Fibroblast of peridontal ligament (primary cell): ENCODE results near the gene LIMA1.

Source experiments
- DNase-seq: peaks from one replicate; pipeline ENCODE4 v3.0.0-alpha.2; 2010; ENCODE audit errors: extremely low read depth

Gene LIMA1

DNA sequence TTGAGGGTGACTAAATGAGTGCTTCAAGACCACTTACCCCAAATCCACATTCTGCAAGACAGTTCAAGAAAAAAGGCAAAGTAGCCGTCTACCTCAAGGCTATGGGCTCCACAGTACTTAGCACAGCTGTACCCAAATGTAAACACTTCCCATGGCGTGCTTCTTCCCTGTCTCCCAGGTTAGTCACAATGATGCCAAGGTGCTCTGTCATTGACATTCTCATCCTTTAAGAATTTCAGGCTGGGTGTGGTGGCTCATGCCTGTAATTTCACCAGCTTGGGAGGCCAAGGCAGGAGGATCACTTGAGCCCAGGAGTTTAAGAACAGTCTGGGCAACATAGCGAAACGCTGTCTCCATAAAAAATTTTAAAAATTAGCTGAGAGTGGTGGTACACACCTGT is 64.9 kb downstream of the LIMA1 start:
- DNase-seq, result no peak

DNA sequence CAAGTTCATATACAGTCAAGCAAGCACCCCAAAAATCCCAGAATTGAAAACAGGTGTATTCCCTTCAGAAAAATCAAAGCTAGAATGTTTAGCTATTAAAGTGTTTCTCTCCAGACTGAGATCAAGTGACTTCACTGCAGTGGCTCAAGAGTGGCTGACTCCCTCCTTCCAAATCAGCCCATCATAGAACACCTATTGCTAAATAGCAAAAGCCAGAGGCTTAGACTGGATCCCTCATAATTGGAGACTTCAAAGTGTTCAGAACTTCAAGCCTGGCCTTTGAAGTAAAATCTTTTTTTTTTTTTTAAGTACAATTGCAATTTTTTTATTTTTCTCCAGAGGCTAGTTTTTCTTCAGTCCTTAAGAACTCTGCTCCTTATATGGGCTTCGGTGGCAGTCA is 66.1 kb downstream of the LIMA1 start:
- DNase-seq, result no peak

DNA sequence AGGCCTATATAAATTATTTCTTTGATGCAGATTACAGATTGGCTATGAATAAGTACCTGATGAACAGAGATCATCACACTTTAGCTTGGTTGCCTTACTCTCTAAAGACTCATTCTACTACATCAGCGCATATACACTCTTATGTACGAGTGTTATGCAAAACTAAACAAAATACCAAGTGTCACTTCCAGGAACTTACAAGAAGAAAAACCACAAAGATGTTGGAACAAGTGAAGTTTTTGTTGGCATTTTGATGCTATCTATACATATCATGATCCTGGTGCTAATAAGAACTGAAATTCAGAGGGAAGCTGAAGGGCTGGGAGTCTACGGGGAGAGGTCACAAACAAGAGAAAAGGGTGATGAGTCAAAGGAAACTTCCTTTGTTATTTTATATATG is 68.3 kb downstream of the LIMA1 start:
- peak; percentile 60 for DNase-seq

DNA sequence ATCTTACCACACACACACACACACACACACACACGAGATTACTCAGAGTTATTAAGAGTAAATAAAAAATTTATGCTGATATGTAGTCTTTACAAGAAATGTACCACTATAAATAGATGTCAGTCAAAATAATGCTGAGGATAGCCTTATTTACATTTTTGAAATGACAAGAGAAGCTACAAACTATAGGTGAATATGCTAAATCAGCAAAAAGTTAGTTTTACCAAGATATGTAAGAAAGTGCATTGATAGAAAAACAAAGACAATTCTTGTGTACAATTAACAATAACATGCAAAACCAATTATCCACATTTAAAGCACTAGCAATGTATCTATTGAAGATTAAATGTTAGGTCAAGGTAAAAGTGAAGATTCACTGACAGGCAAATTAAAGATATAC is 69.3 kb downstream of the LIMA1 start:
- DNase-seq, result no peak

DNA sequence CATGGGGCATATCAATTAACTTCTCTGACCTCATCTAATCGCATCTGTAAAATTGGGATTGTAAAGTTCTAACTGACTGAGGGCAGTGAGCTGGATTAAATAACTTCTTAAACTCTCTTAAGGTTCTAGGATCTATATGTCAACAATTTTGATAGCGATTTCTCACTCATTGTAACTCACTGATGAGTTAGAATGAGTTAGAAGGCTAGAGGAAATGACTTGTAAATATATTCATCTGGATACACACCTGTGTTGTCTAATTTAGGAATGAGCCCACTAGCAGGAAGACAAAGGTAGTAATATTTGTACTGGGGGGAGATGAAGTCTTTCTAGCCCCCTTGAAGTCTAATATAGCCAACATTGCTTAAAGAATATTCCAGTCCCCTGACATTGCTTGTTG is 69.9 kb downstream of the LIMA1 start:
- no peak for DNase-seq

DNA sequence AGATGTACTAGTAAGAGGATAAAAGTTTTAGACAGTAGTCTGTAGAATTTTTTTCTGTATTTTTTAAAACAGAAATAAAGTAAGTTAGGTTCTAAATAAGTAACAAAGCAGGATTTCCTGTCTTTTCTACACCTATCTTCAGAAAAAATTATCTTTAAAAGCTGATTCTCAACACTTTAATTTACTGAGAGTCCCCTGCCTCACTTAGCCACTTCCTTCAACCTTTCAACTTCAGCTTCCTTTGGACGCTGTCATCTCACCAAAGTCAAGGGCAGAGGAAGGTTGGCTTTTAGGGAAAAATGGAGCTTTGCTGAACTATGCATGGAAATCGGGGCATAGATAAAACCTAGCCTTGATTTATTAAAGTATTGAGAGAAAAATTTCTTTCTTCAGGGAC is 71.3 kb downstream of the LIMA1 start:
- no peak for DNase-seq

DNA sequence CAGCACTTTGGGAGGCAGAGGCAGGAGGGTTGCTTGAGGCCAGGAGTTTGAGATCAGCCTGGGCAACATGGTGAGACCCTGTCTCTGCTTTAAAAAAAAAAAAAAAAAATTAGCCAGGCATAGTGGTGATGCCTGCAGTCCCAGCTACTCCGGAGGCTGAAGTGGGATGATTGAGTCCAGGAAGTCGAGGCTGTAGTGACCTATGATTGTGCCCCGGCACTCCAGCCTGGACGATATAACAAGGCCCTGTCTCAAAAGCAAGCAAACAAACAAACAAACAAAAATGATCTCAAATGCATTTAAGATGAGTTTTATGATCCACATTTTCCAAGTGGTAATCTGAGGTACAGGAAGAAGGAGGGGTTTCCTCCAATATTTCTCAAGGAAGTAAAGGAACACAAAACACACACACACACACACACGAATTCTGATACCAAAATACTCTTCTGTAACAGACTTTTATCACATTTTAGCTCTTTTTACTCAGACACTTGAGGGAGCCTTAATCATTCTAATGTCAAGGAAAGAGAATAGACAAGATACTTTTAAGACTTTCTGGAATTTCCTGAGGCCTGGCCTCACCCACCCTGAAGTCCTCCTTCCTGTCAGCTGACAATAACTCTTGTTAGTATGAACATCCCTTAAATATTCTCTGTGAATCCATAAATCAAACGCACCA is 71.8 kb downstream of the LIMA1 start:
- DNase-seq, result no peak

DNA sequence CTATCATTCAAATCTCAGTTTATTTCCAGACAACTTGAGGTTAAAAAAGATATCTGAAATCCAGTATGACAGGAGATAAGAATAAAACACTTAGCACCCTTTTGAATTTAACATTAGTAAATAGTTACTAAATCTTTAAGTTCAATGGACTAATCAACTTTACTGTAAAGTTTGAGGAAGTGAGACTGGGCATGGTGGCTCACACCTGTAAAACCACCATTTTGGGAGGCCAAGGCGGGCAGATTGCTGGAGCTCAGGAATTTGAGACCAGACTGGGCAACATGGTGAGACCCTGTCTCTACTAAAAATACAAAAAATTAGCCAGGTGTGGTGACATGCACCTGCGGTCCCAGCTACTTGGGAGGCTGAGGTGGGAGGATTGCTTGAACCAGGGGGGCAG is 75.9 kb downstream of the LIMA1 start:
- DNase-seq, result no peak

DNA sequence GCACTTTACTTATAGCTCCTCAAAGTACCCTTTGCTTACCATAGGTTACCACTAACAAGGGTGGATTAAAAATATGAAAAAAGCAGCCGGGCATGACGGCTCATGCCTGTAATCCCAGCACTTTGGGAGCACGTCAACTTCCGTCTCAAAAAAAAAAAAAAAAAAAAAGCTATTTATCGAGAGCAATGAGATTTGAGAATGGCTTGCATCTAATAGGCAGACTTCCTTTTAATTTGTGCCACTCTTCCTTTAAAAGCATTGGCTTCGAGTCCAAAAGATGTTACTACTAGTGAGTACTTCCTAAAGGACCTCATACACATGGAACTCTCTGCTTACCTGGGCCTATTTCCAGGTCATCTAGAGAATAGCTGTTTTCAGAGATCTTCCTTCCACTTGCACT is 77.7 kb downstream of the LIMA1 start:
- no peak for DNase-seq

DNA sequence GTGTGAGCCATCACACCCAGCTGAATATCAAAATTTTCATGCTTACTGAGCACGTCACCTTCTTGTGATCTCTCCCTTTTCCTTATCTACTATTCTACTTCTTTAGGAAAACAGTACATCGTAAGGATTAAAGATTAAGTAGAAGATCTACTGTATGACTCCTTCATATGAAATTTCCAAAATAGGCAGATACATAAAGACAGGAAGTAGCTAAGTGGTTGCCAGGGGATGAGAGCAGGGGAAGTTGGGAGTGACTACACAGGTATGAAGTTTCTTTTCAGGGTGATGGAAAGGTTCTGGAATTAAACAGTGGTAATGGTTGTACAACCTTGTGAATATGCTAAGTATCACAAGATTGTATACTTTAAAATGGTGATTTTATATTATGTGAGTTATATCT is 79.6 kb downstream of the LIMA1 start:
- DNase-seq, result no peak

DNA sequence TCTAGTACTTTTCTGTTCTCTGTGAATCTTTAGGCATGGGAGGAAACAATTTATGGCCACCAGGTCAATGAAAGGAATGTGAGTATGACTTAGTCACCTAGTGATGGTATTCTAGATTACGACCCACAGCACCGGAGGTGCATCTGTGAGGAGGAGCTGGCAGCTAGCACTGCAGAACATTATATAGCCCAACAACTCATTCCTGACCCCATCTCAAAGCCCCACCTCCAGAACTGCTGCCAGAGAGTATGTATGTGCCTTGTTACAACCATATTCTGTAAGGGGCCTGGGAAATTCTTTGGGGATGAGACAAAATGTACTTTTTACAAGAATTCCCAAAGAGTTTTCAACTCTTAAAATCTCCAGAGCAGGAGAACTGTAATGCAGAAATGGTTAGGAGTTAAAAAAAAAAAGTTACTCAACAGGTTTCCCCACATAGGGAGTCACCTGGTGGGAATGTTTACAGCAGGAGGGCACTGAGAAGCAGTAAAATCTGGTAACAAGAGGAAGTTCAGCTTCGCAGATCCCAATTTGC is 81.3 kb downstream of the LIMA1 start:
- no peak for DNase-seq

DNA sequence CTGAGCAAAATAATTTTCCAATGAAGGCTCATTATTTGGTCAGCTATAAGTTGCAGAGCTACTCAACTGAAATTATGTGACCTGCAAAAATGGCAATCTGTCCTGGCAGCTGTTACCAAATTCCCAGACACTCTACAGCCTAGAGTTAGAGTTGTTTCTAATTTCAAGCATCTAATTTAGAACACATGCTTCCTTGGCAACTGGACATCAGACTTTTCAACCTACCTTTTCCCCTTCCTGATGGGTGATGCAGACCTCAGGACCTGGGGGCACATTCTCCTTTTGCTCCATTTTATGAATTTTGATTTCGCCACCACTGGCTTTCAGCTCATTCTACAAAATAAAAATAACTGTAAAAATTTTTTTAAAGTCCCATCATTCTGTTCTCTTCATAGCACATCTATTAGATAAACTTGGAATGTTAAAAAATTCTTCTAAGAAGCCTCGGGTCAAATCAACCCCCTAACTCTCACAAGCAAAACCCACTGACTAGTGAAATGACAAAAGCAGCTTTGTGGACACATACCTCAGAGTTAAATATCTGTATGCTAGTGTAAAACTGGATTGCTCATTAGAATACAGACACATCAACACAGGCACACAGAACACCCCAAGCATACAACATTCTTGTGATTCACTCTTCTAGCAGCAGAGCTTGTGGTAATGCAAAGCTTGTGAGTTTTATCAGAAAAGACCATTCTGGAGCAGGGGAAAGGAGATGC is 82.6 kb downstream of the LIMA1 start:
- peak; percentile 52 for DNase-seq

DNA sequence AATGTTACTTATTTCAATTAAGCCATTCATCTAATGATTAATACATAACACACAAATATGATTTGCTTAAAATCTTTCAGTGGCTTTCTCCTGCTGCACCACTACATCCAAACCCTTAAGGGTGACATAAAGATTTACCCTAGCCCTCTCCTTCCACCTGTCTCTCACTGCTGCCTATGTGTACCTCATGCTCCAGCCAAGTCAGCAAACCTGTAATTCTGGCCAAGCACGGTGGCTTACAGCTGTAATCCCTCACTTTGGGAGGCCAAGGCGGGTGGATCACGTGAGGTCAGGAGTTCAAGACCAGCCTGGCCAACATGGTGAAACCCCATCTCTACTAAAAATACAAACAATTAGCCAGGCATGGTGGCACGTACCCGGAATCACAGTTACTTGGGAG is 84.5 kb downstream of the LIMA1 start:
- no peak for DNase-seq

DNA sequence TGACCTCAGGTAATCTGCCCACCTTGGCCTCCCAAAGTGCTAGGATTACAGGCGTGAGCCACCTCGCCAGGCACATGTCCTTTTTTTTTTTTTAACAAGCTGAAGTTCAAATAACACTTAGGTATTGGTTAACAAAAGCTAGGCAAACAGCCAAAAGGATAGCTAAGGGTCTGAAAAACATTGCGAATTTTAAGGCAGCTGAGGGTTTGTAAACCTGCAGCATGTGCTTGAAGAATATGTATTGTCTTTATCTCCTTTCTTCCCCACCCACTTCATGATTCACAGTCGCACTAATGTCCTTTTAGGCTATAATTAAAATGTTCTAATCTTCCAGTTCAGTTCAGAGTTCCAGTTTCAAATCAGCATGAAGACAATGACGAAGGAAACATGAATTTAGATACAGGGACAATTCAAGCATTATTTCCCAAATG is 86.0 kb downstream of the LIMA1 start:
- DNase-seq, result no peak

DNA sequence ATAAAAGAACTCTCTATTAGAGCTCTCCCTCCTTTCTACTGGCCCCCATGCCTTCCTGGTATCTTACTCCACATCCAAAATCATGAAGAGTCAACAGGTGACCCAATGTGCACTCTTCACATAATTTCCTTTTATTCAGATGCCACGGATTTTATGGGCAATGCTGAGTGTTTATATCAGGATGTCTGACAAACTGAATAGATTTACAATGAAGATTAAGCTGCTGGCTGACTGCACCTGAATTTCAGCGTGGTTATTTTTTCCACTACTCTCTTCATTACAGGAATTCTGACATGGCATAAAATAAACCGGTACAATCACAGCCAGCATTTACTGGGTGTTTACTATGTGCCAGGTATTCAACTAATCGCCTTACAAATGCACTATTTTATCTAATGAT is 86.8 kb downstream of the LIMA1 start:
- DNase-seq, result no peak

DNA sequence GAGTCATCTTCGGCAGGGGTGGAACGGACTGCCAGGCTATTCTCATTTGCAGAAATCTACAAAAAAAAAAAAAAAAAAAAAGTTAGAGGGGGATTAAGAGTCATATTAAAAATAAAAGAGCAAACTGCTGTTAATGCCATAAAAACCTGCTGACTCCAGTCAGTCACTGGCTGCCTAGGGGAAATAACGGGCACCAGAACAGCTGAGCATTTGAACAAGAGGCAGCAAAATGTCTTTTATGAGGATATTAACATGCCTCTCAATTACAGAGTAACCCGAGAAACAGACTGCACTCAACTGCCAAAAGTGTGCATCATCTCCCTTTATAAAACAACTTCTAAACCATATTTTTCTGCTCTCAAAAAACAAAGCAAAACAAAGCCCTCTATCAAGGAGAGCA is 87.5 kb downstream of the LIMA1 start:
- peak; percentile 54 for DNase-seq

DNA sequence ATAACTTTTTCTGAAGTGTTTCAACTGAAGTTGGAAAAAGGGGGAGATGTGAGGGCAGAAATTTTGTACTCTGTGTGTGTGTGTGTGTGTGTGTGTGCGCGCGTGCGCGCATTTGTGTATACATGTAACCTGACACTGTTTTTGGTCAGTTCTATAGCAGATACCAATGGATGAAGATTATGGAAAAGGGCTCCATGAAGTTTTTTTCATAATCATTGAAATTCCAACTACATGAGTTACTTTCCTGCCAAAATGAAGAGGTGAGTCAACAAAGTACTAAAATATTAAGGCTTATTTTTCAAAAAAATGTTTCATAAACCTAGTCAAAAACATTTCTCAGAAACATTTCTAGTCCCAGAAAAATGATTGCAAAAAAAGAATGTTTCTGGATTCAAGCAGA is 90.4 kb downstream of the LIMA1 start:
- peak; percentile 69 for DNase-seq

DNA sequence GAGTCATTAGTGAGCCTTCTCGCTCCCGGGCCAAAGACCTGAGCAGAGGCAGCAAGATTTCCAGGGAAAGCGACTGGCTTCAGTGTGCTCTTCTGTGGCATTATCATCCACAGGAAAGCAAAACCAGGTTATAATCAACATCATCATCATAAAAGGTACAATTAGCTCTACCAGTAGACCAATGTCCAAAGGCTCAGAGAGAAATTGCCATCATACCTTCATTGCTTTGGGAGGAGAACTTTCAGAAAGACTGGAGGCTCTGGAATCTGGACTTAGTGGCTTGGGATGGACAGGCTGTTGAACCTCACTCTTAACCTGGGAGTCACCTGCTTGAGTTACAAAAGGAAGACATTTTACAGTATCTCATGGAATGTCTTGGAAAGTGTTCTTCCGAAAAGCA is 91.1 kb downstream of the LIMA1 start:
- no peak for DNase-seq

DNA sequence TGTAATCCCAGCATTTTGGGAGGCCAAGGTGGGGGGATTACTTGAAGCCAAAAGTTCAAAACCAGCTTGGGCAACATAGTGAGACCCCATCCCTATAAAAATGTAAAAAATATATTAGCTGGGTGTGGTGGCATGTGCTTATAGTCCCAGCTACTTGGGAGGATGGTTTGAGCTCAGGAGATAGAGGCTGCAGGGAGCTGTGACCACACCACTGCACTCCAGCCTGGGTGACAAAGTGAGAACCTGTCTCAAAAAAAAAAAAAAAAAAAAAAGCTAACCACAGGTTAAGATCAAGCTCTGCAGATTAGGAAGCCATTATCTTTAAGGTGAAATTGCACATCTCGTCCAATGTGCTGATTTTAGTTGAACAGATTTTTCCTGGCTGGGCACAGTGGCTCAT is 92.5 kb downstream of the LIMA1 start:
- no peak for DNase-seq

DNA sequence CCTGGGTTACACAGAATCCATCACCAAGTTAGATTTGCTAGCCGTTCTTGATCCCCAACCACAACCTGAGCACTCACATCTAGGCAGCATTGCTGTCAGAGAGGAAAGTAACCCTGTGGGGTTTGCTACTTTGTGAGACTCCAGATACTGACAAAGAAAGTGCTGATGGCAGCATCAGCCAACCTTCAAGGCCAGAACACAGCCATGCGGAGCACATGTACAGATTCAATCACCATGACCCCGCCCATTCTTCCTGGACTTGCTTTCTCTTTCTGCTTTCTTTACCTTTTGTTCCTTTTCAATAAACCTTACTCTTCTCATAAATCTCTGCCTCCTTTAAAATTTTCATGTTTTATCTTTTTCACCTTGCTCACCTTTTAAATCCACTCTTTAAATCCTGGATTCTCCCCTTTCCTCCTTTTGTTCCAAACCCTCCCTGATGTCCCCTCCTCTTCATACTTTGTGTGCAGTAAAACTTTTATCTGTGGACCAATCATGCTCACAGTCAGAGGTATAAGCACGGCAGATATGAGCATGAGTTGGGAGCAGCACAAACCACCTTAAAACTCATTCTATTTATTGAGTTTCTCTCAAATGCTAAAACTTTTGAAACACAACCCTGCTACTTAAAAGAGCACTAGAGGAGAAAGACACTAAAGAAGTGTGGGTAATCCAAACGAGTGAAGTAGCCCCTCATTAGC is 94.3 kb downstream of the LIMA1 start:
- DNase-seq, result no peak

DNA sequence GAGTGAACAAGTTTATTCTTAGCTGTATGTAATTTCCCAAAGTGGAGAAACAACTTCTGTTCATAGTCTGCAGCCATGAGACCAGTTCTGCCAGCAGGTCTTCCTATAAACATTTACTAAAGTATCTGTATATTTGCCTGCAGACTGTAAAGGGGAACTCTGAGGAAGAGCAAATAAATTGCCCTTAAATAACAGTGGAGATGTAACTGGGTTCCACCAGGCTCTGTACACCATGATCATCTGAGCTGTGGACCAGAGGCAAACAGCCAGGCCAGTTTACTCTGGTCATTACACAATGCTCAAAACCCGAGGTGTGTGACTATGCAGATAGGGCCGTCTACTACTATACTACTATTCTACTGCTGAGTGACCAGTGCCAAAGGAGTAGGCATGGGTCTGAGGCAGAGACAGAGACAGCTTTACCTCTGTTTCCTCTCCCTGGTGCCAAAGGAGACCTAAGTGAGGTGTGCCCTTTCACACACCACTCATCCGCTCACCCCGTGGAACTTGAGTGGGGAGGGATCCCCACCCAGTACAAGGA is 95.0 kb downstream of the LIMA1 start:
- peak; percentile 55 for DNase-seq

DNA sequence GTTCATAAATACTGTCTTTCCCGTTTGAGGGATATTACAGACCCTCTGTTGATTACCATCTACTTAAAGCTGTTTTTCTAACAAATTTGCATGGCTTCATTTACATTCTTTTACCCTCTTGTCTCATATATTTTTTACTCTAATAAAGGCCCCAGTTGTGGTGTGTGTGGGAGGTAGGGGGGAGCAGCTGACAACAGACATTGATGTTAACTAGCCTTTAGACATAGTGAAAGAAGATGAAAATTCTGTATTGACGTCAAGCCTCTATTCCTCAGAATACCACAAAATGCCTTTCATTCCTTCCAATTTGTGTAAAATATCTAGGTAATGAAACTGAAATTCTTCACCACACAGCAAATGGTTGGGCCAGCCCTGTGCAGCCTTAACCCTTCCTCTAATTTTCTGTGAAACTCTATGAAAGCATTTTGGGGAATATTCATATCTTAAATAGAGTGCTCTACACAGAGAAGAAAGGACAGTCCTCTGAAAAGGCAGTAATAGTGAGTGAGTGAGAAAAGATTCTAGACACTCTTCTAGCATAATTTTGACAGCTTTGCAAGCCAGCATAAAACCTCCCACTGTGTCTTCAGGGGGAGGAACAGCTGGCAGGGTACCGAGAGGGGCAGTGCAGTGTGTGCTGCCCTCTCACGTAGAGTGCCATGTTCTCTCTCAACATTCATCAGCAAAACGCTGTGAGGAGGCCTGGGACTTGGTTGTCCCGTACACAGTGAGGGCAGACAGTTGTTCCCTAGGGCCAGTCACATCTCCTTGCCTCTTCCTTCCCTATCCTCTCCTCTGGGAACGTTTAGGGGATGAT is 96.0 kb downstream of the LIMA1 start:
- peak; percentile 96 for DNase-seq
